Activated T-cell treated with anti-CD3 and anti-CD28 coated beads for 24 hours (primary cell): ENCODE measurements around the gene PUSL1.
A peak's percentile ranks its signal among the peaks of the same experiment; 100 is the strongest.

Experiments
- DNase-seq: peaks from one replicate; pipeline ENCODE4 v3.0.0-alpha.2; 2020; ENCODE audit warnings: low read depth

The PUSL1 gene

GRCh38 chr1:1307923-1308755 is at the start of gene PUSL1, which contains the start of gene ACAP3:
PUSL1 (plus strand) TSS chr1:1308597; CDS start chr1:1308644, 47 bp downstream.
ACAP3 (minus strand) TSS chr1:1307930; CDS start chr1:1307815, 115 bp downstream.
- peak; percentile 83 for DNase-seq

GRCh38 chr1:1259119-1259488 is 49.3 kb upstream of the PUSL1 start:
- no peak for DNase-seq

GRCh38 chr1:1259540-1259939 is 48.9 kb upstream of the PUSL1 start:
- no peak for DNase-seq

GRCh38 chr1:1259951-1260600 is 48.3 kb upstream of the PUSL1 start:
- DNase-seq = no peak

GRCh38 chr1:1260843-1261560 is 47.4 kb upstream of the PUSL1 start:
- no peak for DNase-seq

- no peak for DNase-seq
Observed at GRCh38 chr1:1262071-1262470, 46.3 kb upstream of the PUSL1 start.

GRCh38 chr1:1262758-1263157 is 45.6 kb upstream of the PUSL1 start:
- no peak for DNase-seq

- DNase-seq = no peak
Observed at GRCh38 chr1:1264026-1264425, 44.4 kb upstream of the PUSL1 start.

GRCh38 chr1:1264868-1265272 is 43.5 kb upstream of the PUSL1 start:
- no peak for DNase-seq

GRCh38 chr1:1267488-1268283 is 40.7 kb upstream of the PUSL1 start:
- DNase-seq = no peak

GRCh38 chr1:1268284-1268682 is 40.1 kb upstream of the PUSL1 start:
- no peak for DNase-seq

- DNase-seq = no peak
Observed at GRCh38 chr1:1270813-1271212, 37.6 kb upstream of the PUSL1 start.

GRCh38 chr1:1272341-1273208 is 35.8 kb upstream of the PUSL1 start:
- no peak for DNase-seq

- no peak for DNase-seq
Observed at GRCh38 chr1:1273209-1273511, 35.2 kb upstream of the PUSL1 start.

- peak; percentile 90 for DNase-seq
Observed at GRCh38 chr1:1273512-1274298, 34.7 kb upstream of the PUSL1 start, which contains the start of gene UBE2J2. UBE2J2 (minus strand) TSS chr1:1273854; CDS start chr1:1267992, 5,862 bp downstream.

GRCh38 chr1:1274299-1274930 is 34.0 kb upstream of the PUSL1 start:
- no peak for DNase-seq

- no peak for DNase-seq
Observed at GRCh38 chr1:1274931-1275431, 33.4 kb upstream of the PUSL1 start.

- no peak for DNase-seq
Observed at GRCh38 chr1:1275836-1276235, 32.6 kb upstream of the PUSL1 start.

GRCh38 chr1:1278620-1279019 is 29.8 kb upstream of the PUSL1 start:
- DNase-seq = no peak

- DNase-seq = no peak
Observed at GRCh38 chr1:1279028-1279427, 29.4 kb upstream of the PUSL1 start.
